Left kidney (tissue), 2 donors: ENCODE results near the gene TNFRSF1A. TPM values are rescaled to one million over a fixed set of nuclear protein-coding genes. Genes with fewer than 3 reads are reported as not detected.
"Not testable (repeated sequence)": the region's sequence is repeated elsewhere in the genome, so short reads cannot be mapped to it uniquely, and the experiment has no call there.

Source experiments
- DNase-seq: peaks from one replicate; pipeline ENCODE4 v3.0.0-alpha.2; 2013
- polyA plus RNA-seq: library from polyadenylated mRNA; unstranded; fragments of 120-200 nt; gene quantifications from one replicate; pipeline ENCODE4 v1.2.1, GENCODE V29; 2013; ENCODE audit not compliant: insufficient read length

TNFRSF1A gene
- polyA plus RNA-seq, 1 donor = 89.8 TPM

DNA sequence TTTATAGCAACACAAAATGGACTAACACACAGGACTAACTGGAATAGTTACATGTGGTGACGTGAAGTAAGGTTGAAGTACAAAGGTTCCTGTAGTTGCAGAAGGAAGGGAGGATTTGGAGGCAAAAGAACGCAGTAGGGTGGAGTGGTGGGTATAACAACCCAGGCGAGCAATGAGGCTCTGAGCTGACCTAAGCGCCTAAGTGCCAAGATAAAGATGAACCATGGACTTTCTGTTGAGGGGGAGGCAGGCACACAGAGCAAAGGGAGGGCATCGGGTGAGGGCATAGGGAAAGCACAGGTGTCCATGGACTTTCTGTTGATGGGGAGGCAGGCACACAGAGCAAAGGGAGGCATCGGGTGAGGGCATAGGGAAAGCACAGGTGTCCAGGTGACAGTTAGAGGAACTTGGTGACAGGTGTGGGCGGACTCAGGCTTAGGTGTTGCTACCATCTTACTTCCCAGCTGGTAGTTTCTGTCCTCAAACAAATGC lies 18.2 kb upstream of the TNFRSF1A start:
- DNase-seq = no peak

DNA sequence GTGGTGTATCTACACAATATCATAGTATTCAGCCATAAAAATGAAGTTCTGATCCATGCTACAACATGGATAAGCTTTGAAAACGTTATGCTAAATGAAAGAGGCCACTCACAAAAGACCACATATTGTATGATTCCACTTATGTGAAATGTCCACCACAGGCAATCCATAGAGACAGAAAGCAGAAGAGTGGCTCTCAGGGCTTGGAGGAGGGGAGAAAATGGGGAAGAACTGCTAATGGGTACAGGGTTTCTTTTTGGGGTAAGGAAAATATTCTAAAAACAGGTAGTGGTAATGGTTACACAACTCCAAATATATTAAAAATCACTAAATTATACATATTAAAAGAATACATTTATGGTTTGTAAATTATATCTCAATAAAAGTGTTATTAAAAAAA lies 17.0 kb upstream of the TNFRSF1A start:
- no peak for DNase-seq

DNA sequence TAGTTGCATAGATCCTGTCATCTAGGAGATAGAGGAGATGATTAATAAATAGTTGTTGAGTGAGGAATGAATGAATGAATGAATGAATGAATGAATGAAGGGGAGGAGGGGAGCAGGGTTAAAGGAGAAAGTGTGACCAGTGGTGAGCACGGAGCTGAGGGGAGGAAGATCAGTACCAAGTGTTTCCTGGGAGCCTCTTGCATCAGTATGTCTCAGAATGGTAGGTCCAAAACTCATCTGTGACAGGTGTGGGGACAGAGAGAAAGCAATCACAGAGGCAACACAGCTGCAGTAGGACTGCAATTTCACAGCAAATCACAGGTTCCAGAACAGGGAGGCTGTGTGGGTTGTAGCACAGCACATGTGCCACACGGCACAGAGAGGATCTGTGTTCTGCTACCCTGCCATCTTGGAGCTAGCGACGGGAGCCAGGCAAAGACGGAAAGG lies 14.5 kb upstream of the TNFRSF1A start:
- DNase-seq = no peak

DNA sequence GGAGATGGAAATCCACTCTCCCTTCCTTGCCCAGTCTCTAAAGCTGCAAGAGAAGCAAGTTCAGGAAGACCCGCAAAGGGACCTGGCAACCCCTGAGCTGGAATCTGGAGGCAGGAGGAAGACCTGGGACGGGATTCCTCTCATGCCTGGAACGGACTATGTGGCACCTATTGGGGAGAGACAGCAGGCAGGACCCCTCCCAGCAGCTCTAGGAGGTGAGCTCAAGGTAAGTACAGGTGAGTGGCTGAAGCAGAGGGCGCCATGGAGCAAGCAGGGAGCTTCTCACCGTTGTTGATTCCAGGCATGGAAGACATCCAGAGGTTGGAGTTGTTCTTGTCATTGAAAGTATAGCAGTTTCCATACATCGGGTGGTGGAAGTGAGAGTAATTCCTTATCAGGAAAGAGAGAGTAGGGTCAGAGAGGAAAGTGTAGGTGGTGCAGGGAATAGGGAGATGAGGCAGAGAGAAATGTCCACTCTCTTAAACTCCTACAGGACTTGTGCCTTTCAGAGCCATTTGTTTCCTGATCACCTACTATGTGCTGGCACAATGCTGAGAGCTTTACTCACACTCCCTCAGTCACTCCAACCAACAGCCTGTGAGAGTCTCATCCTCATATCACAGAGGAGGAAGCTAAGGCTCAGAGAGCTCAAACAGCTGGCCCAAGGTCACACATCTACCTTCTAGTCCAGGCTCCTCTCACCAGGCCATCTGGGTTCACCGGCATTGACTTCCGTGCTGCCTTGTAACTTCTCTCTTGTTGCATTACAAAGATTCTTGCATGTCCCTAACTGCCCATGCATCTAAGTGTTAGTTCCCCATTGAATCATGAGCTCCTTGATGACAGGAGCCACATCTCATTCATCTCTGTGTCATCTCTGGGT lies 13.9 kb upstream of the TNFRSF1A start:
- no peak for DNase-seq

DNA sequence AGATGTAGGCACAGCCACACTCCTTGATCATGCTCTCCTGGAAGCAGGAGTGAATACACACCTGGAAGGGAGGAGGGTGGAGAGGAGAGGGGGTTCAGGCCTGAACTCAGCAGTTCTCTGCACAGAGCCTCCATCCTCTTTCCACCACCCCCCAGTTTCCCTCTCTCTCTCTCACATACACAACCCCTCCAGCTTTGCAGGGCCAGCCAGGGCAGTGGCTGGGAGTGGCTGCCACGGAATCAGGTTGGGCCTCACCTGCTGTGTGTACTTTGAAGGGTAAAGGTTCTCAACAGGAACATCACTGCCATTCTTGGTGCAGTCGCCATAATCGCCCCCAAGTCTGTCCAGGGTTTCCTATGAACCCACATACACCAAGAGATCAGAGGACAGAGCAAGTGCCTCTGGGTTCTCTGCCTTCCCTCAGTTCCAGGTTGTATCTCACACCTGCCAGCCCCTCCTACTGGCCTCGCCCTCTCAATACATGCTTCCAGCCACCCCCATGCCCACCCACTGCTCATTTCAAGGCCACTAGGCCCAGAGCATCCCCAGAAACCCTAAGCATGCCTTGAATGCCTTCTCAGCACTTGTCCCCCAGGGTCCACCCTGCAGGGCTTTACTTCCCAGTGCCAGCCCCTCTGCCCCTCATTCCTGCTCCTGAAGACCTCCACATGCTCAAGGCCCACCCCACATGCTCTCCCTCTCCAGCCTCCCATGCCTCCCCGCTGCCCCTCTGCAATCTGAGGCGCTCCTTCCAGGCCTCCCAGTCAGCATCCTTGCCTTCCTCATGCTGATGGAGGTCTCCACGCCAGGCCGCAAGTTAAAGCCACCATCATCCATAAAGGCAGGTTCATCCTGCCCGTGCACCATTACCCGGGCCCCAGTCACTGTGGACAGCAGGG lies 12.9 kb upstream of the TNFRSF1A start:
- no peak for DNase-seq

DNA sequence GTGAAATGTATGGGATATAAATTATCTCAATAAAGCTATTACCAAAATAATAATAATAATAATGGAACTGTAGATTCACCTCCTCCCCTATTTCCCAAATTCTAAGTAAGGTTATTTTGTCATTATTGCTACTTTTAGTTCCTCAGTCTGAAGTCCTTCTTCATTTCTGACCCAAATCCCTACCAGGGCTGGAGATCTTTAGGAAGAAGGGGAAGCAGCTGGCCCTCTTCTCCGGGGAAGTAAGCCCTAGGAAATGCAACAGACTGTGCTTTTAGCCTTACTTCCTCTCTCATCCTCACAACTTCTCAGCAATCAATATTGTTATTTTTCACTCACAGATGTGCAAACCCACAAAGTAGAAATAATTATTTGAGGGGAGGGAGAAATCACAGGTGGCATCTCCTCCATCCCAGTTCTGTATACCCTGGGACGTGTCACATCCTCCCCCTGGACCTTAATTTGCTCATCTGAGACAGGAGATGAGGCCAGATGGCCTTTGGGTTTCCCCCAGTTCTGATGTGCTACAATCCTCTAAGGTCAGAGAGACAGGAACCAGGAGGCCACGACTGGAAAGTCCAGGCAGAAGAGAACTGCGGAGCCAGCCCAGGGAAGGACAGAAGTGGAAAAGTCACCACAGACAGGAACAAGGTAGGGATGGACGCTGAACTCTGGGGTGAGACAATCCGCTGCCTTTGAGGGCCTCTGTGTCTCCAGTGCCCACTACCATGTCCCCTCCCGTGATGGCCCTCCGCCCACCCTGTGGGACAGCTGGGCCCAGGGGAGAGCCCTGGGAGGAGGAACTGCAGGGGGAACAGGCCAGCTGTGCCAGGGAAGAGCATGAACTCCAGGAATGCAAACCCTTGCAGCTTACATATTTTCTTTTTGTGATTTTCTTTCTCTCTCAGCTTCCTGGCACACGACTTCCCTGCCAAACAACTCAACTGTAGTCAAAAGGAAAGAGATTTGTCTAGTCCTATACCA lies 10.6 kb upstream of the TNFRSF1A start:
- no peak for DNase-seq

DNA sequence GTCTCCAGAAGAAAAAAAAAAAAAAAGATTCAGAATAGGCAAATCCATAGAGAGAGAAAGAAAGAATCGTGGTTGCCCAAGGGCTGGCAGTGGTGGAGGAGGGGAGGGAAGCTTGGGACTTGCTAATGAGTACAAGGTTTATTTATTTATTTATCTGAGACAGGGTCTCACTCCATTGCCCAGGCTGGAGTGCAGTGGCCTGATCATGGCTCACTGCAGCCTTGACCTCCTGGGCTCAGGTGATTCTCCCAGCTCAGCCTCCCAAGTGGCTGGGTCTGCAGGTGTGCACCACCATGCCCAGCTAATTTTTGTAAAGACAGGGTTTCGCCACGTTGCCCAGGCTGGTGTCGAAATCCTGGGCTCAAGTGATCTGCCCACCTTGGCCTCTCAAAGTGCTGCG lies 9.7 kb upstream of the TNFRSF1A start:
- no peak for DNase-seq

DNA sequence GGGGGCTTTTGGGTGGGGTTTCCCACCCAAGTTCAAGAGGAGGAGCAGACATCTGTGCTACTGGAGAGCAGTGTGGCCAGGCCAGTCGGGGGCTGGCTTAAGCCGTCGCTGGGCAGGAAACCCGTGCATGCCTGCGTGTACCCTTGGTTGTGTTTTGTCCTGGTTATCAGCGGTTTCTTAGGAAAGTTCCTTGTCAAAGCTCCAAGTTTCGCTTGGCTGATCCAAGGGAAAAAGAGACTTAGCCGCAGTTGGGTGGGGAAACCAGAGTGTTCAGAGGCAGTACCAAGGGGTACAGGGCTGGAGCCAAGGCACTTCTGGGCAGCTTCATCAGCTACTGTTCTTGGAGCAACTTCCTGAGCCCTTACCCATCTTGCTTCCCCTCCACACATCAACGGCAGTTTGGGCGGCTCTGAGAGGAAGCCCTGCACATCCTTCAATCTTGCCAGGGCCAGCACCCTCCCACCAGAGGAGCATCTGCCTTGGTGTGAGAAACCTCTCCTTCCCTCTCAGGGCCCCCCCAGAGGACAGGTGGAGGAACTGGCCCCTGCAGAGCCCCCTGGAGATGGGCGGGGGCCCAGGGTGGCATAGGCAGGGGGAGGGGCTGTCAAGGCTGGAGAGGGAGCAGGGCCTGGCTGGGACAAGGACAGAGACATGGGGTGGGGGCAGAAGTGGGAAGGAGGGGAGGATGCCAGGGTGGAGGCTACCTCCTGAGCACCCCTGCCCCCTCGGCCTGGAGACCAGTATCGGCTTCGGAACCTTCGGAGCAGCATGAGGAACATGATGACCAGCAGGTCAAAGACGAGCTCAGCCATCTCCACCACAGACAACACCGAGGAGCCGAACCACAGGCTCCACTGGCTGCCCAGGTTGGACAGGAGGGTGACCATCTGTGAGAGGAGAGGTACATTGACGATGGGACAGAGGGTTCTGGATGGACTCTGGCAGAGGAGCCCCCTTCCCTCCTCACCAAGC lies 5.8 kb upstream of the TNFRSF1A start:
- DNase-seq = no peak

DNA sequence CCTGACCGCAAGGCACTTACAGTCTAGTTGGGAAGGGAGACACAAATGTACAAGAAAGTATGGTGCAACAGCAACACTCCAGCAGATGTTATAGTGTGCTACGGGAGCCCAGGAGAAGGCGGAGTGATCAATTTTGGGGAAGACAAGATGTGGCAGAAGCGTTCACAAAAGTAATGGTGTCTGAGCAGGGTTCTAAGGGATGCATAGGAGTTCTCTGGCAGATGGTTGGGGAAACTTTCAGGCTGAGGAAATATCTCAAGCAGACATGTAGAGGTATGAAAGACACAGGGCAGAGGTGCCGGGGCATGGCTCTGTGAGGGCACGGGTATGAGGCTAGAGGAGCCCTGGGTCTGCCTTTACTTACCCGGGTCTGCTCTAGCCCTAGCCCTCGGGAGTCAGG lies 5.1 kb upstream of the TNFRSF1A start:
- no peak for DNase-seq

DNA sequence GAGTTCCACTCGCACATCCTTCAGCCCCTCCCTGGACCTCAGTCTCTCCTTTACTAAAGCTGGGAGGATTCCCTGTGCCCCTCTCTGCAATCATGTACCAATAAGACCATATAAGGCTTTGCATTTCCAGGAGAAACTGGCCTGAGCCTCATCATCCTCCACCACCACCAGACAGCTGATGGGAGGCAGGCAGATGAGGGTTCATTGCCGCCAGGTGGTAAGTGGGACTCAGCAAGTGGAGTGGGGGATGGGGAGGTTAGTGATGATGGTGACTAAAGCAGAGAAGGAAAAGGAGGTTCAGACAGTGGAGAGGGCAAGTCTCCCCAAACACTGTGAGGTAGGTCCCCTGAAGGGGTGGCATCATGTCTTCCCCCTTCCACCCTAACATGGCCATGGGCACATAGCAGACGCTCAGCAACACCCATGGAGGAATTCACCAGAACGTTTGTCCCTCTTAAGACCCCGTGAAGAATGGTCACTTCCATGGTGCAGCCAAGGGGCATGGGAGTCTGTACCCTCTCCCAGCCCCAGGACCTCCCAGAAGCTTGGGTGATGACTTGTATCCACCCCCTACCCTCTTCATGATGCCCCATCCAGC lies 4.5 kb upstream of the TNFRSF1A start:
- DNase-seq = no peak

DNA sequence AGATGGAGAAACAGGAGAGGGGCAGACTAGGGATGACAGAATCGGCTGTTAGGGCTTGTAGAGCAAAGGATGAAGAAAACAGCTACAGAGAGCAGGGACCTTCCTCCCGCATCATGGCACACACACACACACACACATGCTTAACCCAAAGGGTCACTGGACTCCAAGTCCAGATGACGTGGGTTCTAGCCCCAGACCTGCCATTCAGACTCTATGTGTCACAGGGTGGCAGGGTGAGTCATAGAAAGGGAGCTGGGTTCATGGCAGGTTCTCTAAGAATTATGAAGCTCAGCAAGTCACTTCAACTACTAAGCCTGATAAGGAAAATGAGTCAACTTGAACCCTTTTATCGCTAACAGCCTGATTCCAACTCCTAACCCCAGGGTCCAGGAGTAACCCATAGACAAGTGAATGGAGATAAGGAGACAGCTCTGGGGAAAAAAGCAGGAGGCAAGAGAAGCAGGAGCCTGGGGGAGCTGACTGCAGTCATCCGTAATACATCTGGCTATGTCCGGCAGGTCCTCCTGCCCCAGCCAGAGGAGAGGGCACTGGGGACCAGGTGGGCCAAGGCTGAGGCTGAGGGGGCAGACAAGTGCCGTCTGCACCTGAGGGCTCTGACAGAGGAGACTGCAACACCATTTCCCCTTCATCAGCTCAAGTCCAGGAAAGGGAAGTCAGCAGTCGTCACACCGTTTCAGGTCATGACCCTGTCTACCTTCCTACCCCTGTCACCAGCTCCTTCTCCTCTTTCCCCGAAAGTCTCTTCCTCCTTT lies 3.6 kb upstream of the TNFRSF1A start:
- DNase-seq = no peak

DNA sequence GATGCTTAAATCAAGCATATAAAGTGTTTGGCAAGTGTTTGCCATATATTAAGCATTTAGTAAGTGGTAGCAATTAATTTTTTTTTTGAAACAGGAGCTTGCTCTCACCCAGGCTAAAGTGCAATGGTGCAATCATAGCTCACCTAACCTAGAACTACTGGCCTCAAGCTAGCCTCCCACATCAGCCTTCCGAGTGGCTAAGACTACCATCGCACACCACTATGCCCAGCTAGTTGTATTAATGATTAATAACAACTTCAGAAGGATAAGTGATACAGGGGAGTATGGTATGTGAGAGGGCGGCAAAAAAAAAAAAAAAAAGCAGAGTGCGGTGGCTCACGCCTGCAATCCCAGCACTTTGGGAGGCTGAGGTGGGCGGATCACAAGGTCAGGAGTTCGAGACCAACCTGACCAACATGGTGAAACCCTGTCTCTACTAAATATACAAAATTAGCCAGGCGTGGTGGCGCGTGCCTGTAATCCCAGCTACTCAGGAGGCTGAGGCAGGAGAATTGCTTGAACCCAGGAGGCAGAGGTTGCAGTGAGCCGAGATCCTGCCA lies 2.3 kb upstream of the TNFRSF1A start:
- DNase-seq = not testable (repeated sequence)

DNA sequence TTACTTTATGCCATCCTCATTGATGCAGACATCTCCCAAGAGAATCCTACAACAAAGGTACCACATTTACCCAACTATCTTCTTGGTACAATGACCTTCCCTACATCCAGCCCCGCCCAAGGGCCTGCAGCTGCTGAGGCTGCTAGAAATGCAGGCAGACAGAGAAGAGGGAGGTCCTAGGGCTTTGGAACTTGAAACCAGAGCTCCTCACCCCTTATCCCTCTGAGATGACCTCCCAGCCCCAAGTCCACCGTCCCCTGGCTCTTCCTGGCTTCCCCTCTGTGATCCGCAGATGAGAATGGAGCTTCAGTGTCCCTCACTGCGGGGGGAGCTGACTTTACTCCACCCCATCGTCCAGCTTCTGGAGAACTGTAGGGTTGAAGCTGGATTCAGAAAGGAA lies 1.6 kb upstream of the TNFRSF1A start:
- DNase-seq = no peak

DNA sequence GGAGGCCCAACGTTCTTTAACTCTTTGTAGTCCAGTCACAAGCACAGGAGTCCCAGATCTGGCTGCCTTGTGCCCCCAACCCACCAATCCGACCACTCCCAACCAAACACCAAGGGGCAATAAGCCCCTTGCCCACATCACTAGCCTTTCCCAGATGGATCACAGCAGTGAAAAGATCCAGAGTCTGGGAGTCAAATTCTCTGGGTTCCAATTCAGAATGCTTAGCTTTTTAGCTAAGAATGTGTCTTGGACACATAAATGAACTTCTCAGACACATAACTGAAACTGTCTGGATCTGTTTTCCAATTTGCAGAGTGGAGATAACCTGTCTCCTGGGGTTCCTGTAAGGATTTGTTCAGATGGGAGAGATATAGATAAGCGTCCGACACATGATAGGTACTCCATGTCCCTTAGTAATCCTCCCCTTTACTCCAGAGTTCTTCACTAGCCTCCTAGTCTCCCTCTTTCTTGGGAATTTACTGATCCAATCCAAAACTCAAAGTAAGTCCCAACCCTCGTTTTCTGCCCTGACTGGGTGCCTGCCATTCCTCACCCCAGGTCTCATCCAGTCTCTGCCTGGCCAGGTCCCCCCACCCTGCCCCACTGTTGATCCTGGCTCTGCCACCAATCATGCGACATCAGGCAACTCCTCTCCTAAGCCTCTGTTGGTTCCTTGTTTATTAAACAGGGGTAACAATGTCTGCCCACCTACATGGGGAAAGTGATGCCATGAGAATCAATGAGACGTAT lies 439 bp upstream of the TNFRSF1A start:
- DNase-seq = no peak

DNA sequence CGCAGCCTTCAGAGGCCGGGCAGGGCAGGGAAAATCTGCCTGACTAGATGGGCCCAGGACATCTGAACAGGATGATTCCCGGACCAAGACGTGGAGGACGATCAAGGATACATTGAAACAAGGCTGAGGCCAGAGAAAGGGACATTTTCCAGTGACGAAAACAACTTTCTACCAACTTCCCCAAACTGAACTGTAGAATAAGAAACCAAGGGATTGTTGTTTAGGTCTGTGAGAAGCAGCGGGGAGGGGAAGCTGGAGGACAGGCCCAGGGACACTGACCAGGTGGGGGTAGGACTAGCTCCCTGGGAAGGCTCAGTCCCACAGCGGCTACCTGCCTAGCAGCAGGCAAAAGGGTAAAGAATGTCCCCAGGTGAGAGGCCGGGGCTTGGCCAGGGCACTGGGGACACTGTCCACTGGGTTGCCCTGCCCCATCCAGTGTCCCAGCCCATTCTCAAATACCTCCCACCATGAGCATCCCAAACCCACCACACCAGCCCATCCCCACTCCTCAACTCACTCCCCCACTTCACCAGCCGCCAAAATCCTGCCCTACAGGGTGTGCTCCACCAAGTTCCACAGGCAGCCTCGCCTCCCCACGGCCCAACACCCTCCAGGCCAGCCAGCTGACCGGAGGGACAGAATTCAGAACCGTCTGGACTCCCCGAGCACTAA lies 995 bp downstream of the TNFRSF1A start:
- no peak for DNase-seq

DNA sequence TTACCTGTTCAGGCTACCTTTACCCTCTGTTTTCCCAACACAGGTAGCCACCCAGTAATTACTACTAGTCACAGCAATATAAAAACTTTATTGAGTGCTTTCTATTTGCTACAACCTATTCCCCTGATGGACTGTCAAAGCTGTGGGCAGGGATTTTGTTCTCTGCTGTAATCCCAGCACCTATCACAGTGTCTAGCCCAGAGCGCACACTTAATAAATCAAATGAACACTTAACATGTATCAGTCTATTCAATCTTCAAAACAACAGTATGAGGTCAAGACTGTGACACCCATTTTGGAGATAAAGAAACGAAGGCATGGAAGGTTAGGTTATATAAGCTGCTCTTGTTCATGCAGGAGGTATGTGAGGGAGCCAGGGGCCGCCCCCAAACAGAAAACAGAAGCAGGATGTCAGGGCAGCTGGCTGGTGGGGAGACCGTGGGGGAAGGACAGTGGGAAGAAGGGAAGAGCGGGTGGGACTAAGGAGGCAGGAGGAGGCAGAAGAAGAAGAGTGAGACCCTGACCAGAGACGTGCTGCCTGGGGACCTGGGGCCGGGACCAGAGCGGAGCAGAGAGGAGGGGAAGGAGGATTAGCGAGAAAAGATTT lies 1.7 kb downstream of the TNFRSF1A start:
- DNase-seq = no peak

DNA sequence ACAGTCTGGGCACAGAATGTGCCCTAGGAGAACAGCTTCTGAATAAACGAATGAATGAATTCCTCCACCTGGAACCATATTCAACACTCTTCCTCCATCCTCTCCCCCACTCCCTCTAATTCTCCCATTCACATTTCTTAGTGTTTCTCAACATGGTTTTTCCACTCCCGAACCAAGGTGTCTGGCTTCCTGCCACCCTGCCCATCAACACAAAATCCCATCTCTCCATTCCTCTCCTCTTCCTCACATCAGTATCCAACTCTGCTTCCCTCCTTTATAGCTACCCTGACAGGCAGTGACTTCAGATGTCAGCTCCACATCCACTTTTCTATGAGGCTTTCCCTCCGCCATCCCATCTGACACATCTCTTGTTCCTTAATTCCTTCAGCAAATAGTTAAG lies 2.9 kb downstream of the TNFRSF1A start:
- no peak for DNase-seq
